HepG2 (cell line): ENCODE measurements around the gene MILR1. TPM values are rescaled to one million over a fixed set of nuclear protein-coding genes. Genes with fewer than 3 reads are reported as not detected.

ENCODE experiments used
- CEBPB ChIP-seq: IDR thresholded peaks from 2 replicates; pipeline ENCODE4 v1.6.1; 2011; ENCODE audit warnings: low read depth, low read length, improper control_type of control experiment, borderline replicate concordance
- DR1 ChIP-seq: sonication (generic); formaldehyde crosslinking; IDR thresholded peaks from 2 replicates; pipeline ENCODE4 v1.8.0; 2021; ENCODE audit warnings: mild to moderate bottlenecking, missing genetic modification reagents, inconsistent platforms
- HOXD1 ChIP-seq: sonication (generic); formaldehyde crosslinking; IDR thresholded peaks from 2 replicates; pipeline ENCODE4 v1.5.0; 2020; ENCODE audit warnings: missing genetic modification reagents
- KDM1A ChIP-seq: IDR thresholded peaks from 2 replicates; pipeline ENCODE4 v1.6.1; 2016; ENCODE audit warnings: missing compliant biosample characterization
- MIER2 ChIP-seq: IDR thresholded peaks from 2 replicates; pipeline ENCODE4 v1.6.1; 2016; ENCODE audit warnings: missing biosample characterization, missing genetic modification reagents
- RFXAP ChIP-seq: sonication (generic); formaldehyde crosslinking; IDR thresholded peaks from 2 replicates; pipeline ENCODE4 v1.4.0; 2020; ENCODE audit warnings: missing genetic modification reagents, borderline replicate concordance
- RNF2 ChIP-seq: fragments of 450-650 bp; conservative IDR thresholded peaks from 2 replicates; pipeline ENCODE4 v1.6.1; 2016; ENCODE audit warnings: low read depth
- SKI ChIP-seq: fragments of 450-650 bp; IDR thresholded peaks from one replicate; pipeline ENCODE4 v1.6.1; 2018; ENCODE audit warnings: mild to moderate bottlenecking; ENCODE audit not compliant: partially characterized antibody
- SMARCC2 ChIP-seq: fragments of 450-650 bp; IDR thresholded peaks from 2 replicates; pipeline ENCODE4 v1.6.1; 2017; ENCODE audit warnings: antibody characterized with exemption, mild to moderate bottlenecking
- SNAPC2 ChIP-seq: sonication (generic); formaldehyde crosslinking; IDR thresholded peaks from 2 replicates; pipeline ENCODE4 v1.8.1; 2022; ENCODE audit warnings: mild to moderate bottlenecking, missing genetic modification reagents
- ZFYVE20 ChIP-seq: sonication (generic); formaldehyde crosslinking; IDR thresholded peaks from 2 replicates; pipeline ENCODE4 v1.8.0; 2023; ENCODE audit warnings: low read depth, mild to moderate bottlenecking, moderate library complexity, missing genetic modification reagents, borderline replicate concordance
- ZNF12 ChIP-seq: sonication (generic); formaldehyde crosslinking; IDR thresholded peaks from 2 replicates; pipeline ENCODE4 v1.5.0; 2020; ENCODE audit warnings: missing genetic modification reagents
- ZNF121 ChIP-seq: sonication (generic); formaldehyde crosslinking; IDR thresholded peaks from 2 replicates; pipeline ENCODE4 v1.5.0; 2020; ENCODE audit warnings: mild to moderate bottlenecking, missing genetic modification reagents
- ZNF484 ChIP-seq: sonication (generic); formaldehyde crosslinking; IDR thresholded peaks from 2 replicates; pipeline ENCODE4 v1.5.1; 2020; ENCODE audit warnings: mild to moderate bottlenecking, low read depth, missing genetic modification reagents, borderline replicate concordance
- ZNF557 ChIP-seq: sonication (generic); formaldehyde crosslinking; IDR thresholded peaks from 2 replicates; pipeline ENCODE4 v1.4.0; 2020; ENCODE audit warnings: missing genetic modification reagents
- ZNF572 ChIP-seq: sonication (generic); formaldehyde crosslinking; IDR thresholded peaks from 2 replicates; pipeline ENCODE4 v1.5.1; 2020; ENCODE audit warnings: mild to moderate bottlenecking, missing genetic modification reagents
- ZNF670 ChIP-seq: sonication (generic); formaldehyde crosslinking; IDR thresholded peaks from 2 replicates; pipeline ENCODE4 v1.8.0; 2022; ENCODE audit warnings: mild to moderate bottlenecking, missing genetic modification reagents, borderline replicate concordance
- ZNF713 ChIP-seq: sonication (generic); formaldehyde crosslinking; IDR thresholded peaks from 2 replicates; pipeline ENCODE4 v1.4.0; 2020; ENCODE audit warnings: mild to moderate bottlenecking, missing genetic modification reagents
- ZNF749 ChIP-seq: sonication (generic); formaldehyde crosslinking; IDR thresholded peaks from 2 replicates; pipeline ENCODE4 v1.8.0; 2022; ENCODE audit warnings: mild to moderate bottlenecking, missing genetic modification reagents, moderate library complexity, borderline replicate concordance
- polyA plus RNA-seq, 8 experiments: library from polyadenylated mRNA; depleted of rRNA in 3 of 8; stranded (reverse) in 7 of 8; unstranded in 1 of 8; fragments of >200 nt; fragmentation: Illumina TruSeq in 4 of 8; extraction: Trizol in 4 of 8; gene quantifications; 2 replicates each; pipeline versions ENCODE4 v1.2.1 to v1.2.3, GENCODE V29; 2011 to 2016; ENCODE audit warnings: low read depth in 4 of 8, missing spikeins in 1 of 8, mixed read lengths in 1 of 8; ENCODE audit not compliant: insufficient read depth in 1 of 8
- total RNA-seq, 5 experiments: library from RNA; depleted of rRNA; stranded (reverse); fragments of >200 nt; fragmentation: Illumina TruSeq; extraction: Trizol; gene quantifications; 2 replicates each; pipeline ENCODE4 v1.2.3, GENCODE V29; 2016; ENCODE audit warnings: low read depth in 1 of 5
- TF ChIP-seq, protein P1 (sequence below): sonication (generic); formaldehyde crosslinking; IDR thresholded peaks from 2 replicates; pipeline ENCODE4 v1.8.0; 2022; ENCODE audit warnings: low read depth, missing genetic modification reagents
- TF ChIP-seq, protein P2 (sequence below): IDR thresholded peaks from 2 replicates; pipeline ENCODE4 v1.6.1; 2016; ENCODE audit warnings: control low read depth
- TF ChIP-seq, protein P3 (sequence below): IDR thresholded peaks from 2 replicates; pipeline ENCODE4 v1.6.1; 2018; ENCODE audit warnings: missing genetic modification reagents
- TF ChIP-seq, protein P4 (sequence below): sonication (generic); formaldehyde crosslinking; IDR thresholded peaks from 2 replicates; pipeline ENCODE4 v1.8.0; 2022; ENCODE audit warnings: mild to moderate bottlenecking, missing genetic modification reagents, borderline replicate concordance
- TF ChIP-seq, protein P5 (sequence below): sonication (generic); formaldehyde crosslinking; IDR thresholded peaks from 2 replicates; pipeline ENCODE4 v1.4.0; 2020; ENCODE audit warnings: missing genetic modification reagents; ENCODE audit errors: not compliant biosample characterization

The MILR1 gene
- total and polyA plus RNA-seq, 2 of the 13 experiments (the other 11 are each of a cell fraction or from before 2014, with no cell fraction given) = 0.27 to 1.7 TPM

DNA sequence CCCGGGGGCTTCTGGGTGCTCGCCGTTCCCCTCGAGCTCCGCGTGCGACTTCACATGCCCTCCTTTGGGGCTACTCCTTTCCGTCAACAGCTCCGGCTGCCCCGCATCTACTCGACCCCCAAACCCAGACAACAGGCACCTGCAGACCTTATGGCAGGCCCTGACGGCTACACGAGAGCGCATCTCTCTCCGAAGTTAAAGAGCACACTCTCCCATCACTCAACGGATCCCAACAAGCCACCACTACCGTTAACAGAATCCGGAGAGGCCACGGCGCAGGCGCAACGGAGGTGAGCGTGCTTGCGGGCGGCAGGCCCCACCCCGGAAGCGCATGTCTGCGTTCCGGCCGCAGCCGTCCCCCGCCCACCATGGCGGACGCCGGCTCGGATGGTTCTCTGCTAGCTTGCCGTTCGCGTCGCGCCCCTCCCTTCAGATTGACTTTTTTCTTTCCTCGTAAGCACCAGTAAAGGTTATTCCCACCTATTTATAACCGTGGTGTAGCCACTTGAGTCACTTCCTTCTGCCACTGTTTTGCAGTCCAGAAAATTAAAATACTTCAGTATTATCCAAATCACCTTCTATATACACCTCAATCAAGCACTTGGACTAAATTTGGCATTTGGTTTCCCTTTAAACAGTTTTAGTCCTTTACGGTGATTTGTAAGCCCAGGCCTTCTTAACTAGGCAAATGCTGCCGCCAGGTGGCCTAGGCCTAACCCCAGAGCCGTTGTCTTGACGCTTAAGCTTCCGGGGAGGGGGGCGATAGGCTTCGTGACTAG lies 48.1 kb downstream of the MILR1 start, which contains the start of gene POLG2 (continued):
- TF ChIP-seq DR1 (CRISPR knock-in tag) (peak; percentile 57), ZFYVE20 (CRISPR knock-in tag) (peak; percentile 75; the same call in 1 of the 2 replicates), MIER2 (peak; percentile 49; the same call in 1 of the 2 replicates), ZNF749 (peak; percentile 91; the same call in 1 of the 2 replicates), SMARCC2 (no peak), ZNF121 (CRISPR knock-in tag) (0 out of 2 replicates have a peak, but pooled peaks have one; percentile 2), RFXAP (CRISPR knock-in tag) (no peak; the same call in 1 of the 2 replicates), SKI (no peak), ZNF713 (CRISPR knock-in tag) (0 out of 2 replicates have a peak, but pooled peaks have one; percentile 69), HOXD1 (CRISPR knock-in tag) (no peak), ZNF670 (CRISPR knock-in tag) (peak; percentile 16; the same call in 1 of the 2 replicates), RNF2 (no peak), CEBPB (no peak), ZNF484 (CRISPR knock-in tag) (no peak), KDM1A (CRISPR knock-in tag) (no peak; the same call in 1 of the 2 replicates), ZNF12 (CRISPR knock-in tag) (no peak; the same call in 1 of the 2 replicates), ZNF557 (CRISPR knock-in tag) (peak; percentile 67), ZNF572 (peak; percentile 96), SNAPC2 (CRISPR knock-in tag) (peak; percentile 85; the same call in 1 of the 2 replicates)
- TF ChIP-seq, protein P1, sequence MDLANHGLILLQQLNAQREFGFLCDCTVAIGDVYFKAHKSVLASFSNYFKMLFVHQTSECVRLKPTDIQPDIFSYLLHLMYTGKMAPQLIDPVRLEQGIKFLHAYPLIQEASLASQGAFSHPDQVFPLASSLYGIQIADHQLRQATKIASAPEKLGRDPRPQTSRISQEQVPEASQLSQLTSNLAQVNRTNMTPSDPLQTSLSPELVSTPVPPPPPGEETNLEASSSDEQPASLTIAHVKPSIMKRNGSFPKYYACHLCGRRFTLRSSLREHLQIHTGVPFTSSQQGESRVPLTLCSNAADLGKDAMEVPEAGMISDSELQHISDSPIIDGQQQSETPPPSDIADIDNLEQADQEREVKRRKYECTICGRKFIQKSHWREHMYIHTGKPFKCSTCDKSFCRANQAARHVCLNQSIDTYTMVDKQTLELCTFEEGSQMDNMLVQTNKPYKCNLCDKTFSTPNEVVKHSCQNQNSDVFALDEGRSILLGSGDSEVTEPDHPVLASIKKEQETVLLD (CRISPR knock-in tag) = 0 out of 2 replicates have a peak, but pooled peaks have one; percentile 54
- TF ChIP-seq, protein P2, sequence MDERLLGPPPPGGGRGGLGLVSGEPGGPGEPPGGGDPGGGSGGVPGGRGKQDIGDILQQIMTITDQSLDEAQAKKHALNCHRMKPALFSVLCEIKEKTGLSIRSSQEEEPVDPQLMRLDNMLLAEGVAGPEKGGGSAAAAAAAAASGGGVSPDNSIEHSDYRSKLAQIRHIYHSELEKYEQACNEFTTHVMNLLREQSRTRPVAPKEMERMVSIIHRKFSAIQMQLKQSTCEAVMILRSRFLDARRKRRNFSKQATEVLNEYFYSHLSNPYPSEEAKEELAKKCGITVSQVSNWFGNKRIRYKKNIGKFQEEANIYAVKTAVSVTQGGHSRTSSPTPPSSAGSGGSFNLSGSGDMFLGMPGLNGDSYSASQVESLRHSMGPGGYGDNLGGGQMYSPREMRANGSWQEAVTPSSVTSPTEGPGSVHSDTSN (CRISPR knock-in tag) = no peak; the same call in 1 of the 2 replicates
- TF ChIP-seq, protein P3, sequence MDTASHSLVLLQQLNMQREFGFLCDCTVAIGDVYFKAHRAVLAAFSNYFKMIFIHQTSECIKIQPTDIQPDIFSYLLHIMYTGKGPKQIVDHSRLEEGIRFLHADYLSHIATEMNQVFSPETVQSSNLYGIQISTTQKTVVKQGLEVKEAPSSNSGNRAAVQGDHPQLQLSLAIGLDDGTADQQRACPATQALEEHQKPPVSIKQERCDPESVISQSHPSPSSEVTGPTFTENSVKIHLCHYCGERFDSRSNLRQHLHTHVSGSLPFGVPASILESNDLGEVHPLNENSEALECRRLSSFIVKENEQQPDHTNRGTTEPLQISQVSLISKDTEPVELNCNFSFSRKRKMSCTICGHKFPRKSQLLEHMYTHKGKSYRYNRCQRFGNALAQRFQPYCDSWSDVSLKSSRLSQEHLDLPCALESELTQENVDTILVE (CRISPR knock-in tag) = peak; percentile 49; the same call in 1 of the 2 replicates
- TF ChIP-seq, protein P4, sequence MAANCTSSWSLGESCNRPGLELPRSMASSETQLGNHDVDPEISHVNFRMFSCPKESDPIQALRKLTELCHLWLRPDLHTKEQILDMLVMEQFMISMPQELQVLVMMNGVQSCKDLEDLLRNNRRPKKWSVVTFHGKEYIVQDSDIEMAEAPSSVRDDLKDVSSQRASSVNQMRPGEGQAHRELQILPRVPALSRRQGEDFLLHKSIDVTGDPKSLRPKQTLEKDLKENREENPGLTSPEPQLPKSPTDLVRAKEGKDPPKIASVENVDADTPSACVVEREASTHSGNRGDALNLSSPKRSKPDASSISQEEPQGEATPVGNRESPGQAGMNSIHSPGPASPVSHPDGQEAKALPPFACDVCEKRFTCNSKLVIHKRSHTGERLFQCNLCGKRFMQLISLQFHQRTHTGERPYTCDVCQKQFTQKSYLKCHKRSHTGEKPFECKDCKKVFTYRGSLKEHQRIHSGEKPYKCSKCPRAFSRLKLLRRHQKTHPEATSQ (CRISPR knock-in tag) = peak; percentile 93
- TF ChIP-seq, protein P5, sequence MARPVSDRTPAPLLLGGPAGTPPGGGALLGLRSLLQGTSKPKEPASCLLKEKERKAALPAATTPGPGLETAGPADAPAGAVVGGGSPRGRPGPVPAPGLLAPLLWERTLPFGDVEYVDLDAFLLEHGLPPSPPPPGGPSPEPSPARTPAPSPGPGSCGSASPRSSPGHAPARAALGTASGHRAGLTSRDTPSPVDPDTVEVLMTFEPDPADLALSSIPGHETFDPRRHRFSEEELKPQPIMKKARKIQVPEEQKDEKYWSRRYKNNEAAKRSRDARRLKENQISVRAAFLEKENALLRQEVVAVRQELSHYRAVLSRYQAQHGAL (CRISPR knock-in tag) = peak; percentile 47
